ENCODE results near the gene MGME1.
"Not testable (repeated sequence)": the region's sequence is repeated elsewhere in the genome, so short reads cannot be mapped to it uniquely, and the experiment has no call there.

Gene MGME1

GRCh38 chr20:17956099-17956685 is 12.6 kb upstream of the MGME1 start:
- DNase-seq = no peak
- in situ Hi-C loops (cut with HindIII; ENCODE audit: low pct_ligation_motif_present, low pct_unique_long_range_greater_than_20kb, low sequenced_read_pairs) = no loop called here

DNA sequence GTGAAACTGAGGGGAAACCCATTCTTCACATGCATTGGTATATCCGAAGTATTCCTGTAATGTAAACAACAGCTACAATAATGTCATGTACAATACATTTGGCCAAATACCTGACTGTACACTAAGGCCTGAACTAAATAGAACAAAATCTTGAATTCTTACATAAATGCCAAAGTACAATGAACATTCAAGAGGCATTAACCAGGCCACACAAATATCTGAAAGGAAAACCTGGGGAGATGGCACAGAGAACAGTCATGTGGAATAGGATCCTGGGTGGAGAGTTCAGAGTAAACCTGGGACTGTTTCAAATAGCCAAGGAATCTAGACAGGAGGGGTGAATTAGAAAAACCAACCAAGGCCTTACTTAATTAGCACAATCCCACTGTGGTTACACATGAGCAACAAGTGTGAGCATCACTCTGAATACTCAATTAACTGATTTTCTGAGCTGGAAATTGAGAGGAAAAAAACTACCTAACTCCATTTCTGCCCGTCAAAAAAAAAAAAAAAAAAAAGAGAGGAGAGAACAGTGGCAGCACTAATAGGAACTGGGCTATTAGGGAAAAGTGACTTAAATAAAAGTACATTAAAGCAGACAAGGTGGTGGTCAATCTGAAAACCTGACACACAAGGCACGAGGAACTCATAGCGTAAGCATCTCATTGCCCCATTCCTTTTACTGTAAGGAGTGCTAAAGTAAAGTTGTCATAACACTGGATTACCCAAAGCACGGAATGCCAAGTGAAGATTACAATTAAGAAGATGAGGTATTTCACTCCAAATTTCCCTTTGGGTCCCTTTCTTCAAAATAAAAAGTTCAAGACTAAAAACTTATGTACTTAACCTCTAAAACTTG is 11.1 kb upstream of the MGME1 start:
- no peak for DNase-seq
- in situ Hi-C loops (cut with HindIII; ENCODE audit: low pct_ligation_motif_present, low pct_unique_long_range_greater_than_20kb, low sequenced_read_pairs) = no loop called here

GRCh38 chr20:17958373-17959256 is 10.2 kb upstream of the MGME1 start:
- in situ Hi-C loops (cut with HindIII; ENCODE audit: low pct_ligation_motif_present, low pct_unique_long_range_greater_than_20kb, low sequenced_read_pairs) = no loop called here
- no peak for DNase-seq

- DNase-seq = no peak
Measured at GRCh38 chr20:17959257-17959627, 9.6 kb upstream of the MGME1 start.

GRCh38 chr20:17960400-17960885 is 8.4 kb upstream of the MGME1 start:
- in situ Hi-C loops (cut with HindIII; ENCODE audit: low pct_ligation_motif_present, low pct_unique_long_range_greater_than_20kb, low sequenced_read_pairs); DNase-seq: not testable (repeated sequence)

More at GRCh38 chr20:17959257-17959627, 9.6 kb upstream of the MGME1 start:
- in situ Hi-C loops (cut with HindIII; ENCODE audit: low pct_ligation_motif_present, low pct_unique_long_range_greater_than_20kb, low sequenced_read_pairs) = no loop called here

GRCh38 chr20:17960927-17961586 is 7.8 kb upstream of the MGME1 start:
- in situ Hi-C loops (cut with HindIII; ENCODE audit: low pct_ligation_motif_present, low pct_unique_long_range_greater_than_20kb, low sequenced_read_pairs) = no loop called here
- DNase-seq = no peak

DNA sequence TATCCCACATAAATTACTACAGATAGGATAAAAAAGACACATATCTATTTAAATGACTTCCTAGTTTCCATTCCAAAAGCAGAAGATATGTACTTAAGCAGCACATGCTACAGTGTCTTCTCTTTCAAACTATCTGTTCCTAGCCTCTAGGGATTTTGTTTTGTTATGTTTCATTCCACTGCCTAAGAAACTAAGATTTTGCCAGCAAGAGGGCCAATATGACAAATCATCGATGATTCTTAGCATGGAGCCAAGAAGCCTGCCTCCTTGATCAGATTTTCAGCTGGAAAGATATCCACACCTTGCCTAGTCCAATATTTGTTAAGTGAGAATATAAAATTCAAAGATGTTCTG is 7.3 kb upstream of the MGME1 start:
- DNase-seq = no peak
- in situ Hi-C loops (cut with HindIII; ENCODE audit: low pct_ligation_motif_present, low pct_unique_long_range_greater_than_20kb, low sequenced_read_pairs) = no loop called here

- DNase-seq = no peak
- in situ Hi-C loops (cut with HindIII; ENCODE audit: low pct_ligation_motif_present, low pct_unique_long_range_greater_than_20kb, low sequenced_read_pairs) = no loop called here
Measured at GRCh38 chr20:17963114-17963897, 5.5 kb upstream of the MGME1 start.

DNA sequence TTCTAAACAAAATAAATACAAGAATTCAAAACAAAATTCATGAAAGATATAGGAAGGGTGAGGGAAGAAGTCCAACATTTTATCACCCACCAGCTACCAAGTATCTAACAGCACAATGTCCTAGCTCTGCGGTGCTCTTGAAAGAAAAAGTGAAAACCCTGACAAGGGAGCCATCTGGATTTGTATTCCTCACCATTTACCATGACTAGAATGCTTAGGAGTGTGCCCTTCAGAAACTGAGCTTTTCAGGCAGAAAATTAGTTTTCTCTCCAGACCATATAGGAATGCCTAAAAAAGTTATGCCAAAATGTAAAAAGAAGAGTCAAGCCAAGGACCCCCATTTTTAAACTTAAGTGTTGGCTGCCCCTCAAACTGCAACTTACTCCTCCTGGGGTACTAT is 4.7 kb upstream of the MGME1 start:
- in situ Hi-C loops (cut with HindIII; ENCODE audit: low pct_ligation_motif_present, low pct_unique_long_range_greater_than_20kb, low sequenced_read_pairs) = no loop called here
- DNase-seq = no peak

DNA sequence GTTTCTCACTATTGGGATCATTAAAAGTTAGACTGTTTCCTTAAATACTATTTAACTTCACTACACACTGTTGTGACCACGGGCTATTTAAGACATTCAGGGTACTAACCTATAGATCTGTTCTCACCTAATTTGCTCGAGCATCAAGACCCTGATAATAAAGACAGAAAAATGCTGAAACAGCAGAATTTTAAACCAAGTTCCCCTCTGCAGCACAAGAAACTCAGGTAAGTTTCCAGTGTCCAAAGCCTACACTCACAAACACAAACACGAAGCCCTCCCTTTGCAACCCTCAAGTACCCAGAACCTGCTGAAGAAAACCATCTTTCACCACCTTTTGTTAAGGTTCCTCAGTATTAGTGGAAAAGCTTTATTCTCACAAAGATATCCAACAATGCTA is 4.2 kb upstream of the MGME1 start:
- in situ Hi-C loops (cut with HindIII; ENCODE audit: low pct_ligation_motif_present, low pct_unique_long_range_greater_than_20kb, low sequenced_read_pairs) = no loop called here
- DNase-seq = no peak

GRCh38 chr20:17965042-17965697 is 3.6 kb upstream of the MGME1 start:
- in situ Hi-C loops (cut with HindIII; ENCODE audit: low pct_ligation_motif_present, low pct_unique_long_range_greater_than_20kb, low sequenced_read_pairs) = no loop called here

GRCh38 chr20:17966432-17967310 is 2.1 kb upstream of the MGME1 start:
- DNase-seq = peak; percentile 30

More at GRCh38 chr20:17965042-17965697, 3.6 kb upstream of the MGME1 start:
- DNase-seq = no peak

DNA sequence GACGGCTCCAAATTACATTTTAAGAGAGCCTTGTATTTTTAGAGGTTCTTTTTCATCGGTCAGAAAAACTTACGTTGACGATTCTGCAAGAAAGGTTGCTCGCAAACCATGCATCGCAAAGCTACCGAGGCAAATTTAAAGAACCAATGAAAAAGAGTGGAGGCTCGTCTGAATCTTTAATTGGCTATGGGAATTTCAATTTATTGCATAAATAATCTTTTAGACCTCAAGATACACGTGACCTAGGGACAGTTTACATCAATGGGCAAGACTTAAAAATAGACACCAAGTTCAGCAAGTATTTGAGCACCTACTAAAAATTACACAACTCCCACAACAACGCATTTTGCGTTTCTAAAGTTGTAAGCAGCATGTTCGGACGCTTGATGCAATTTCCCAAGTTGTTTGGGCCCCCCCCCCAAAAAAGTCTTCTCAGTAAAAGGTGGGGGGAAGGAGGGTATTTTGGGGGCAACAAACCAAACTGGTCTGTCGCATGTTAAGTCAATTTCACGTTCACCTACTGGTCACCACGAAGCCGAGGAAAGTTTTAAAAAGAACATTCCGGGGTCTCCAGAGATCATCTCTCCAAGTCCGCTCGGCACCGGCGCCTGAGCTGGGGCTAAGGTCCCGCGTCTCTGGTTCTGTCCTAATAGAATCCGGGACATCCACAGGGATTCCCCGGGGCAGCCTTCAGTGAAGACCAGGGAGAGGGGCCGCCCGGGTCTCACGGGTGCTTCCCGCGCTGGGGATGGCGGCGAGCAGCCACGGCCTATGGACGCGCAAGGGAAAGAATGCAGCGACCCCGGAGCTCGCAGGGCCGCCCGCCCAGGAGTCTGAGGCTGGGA is 1.1 kb upstream of the MGME1 start:
- no peak for DNase-seq
- in situ Hi-C loops (cut with HindIII; ENCODE audit: low pct_ligation_motif_present, low pct_unique_long_range_greater_than_20kb, low sequenced_read_pairs) = no loop called here

More at GRCh38 chr20:17966432-17967310, 2.1 kb upstream of the MGME1 start:
- in situ Hi-C loops (cut with HindIII; ENCODE audit: low pct_ligation_motif_present, low pct_unique_long_range_greater_than_20kb, low sequenced_read_pairs) = no loop called here

- in situ Hi-C loops (cut with HindIII; ENCODE audit: low pct_ligation_motif_present, low pct_unique_long_range_greater_than_20kb, low sequenced_read_pairs) = no loop called here
Measured at GRCh38 chr20:17969278-17969883, 563 bp downstream of the MGME1 start.

DNA sequence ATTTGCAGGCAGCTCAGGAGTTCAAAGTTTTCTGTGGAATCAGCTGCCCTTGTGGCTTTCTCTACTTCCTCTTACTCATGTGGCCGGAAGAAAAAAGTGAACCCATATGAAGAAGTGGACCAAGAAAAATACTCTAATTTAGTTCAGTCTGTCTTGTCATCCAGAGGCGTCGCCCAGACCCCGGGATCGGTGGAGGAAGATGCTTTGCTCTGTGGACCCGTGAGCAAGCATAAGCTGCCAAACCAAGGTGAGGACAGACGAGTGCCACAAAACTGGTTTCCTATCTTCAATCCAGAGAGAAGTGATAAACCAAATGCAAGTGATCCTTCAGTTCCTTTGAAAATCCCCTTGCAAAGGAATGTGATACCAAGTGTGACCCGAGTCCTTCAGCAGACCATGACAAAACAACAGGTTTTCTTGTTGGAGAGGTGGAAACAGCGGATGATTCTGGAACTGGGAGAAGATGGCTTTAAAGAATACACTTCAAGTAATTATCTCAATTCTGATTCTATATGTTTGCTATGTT is 1.1 kb downstream of the MGME1 start:
- peak; percentile 48 for DNase-seq
- in situ Hi-C loops (cut with HindIII; ENCODE audit: low pct_ligation_motif_present, low pct_unique_long_range_greater_than_20kb, low sequenced_read_pairs) = no loop called here

More at GRCh38 chr20:17969278-17969883, 563 bp downstream of the MGME1 start:
- peak; percentile 45 for DNase-seq

Measured in ACHN (cell line).